Ramos (cell line): Measurements from ENCODE around the gene USP53.
"Not testable (repeated sequence)": the region's sequence is repeated elsewhere in the genome, so short reads cannot be mapped to it uniquely, and the experiment has no call there.

ENCODE experiments used
- in situ Hi-C: fragments of 300-500 bp; cut with MboI; formaldehyde crosslinking; loops from one replicate; pipeline ENCODE4 v1.14.3; 2022; ENCODE audit warnings: low sequenced_read_pairs; ENCODE audit not compliant: unreplicated experiment

USP53 gene

DNA sequence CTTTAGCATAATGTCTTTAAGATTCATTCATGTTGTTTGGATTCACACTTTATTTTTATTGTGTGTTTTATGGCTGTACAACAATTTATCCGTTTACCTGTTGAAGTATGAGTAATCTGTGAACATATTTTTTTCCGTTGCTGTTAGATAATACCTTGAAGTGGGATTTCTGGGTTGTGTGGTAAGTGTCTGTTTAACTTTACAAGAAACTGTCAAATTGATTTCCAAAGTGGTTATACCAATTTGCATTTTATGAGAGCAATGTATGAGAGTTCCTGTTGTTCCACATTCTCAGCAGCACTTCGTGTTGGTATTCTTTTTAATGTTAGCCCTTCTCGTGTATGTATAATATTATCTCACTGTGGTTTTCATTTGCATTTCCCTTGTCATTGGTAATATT lies 53.6 kb downstream of the USP53 start:
- in situ Hi-C loops = no loop called here

- in situ Hi-C loops = no loop called here
Measured at GRCh38 chr4:119268466-119268865, 56.0 kb downstream of the USP53 start.

DNA sequence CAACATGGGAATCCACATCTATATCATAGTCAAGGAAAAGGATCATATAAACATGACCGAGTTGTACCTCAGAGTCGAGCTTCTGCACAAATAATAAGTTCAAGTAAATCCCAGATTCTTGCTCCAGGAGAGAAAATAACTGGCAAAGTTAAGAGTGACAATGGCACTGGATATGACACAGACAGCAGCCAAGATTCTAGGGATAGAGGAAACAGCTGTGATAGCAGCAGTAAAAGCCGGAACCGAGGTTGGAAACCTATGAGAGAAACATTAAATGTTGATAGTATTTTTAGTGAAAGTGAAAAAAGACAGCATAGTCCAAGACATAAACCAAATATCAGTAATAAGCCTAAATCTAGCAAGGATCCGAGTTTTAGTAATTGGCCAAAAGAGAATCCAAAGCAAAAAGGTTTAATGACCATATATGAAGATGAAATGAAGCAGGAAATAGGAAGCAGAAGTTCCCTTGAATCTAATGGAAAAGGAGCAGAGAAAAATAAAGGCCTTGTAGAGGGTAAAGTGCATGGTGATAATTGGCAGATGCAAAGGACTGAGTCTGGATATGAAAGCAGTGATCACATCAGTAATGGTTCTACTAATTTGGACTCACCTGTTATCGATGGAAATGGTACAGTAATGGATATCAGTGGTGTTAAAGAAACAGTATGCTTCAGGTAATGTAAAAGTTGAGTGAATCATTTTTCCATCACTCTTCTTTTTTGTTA lies 59.0 kb downstream of the USP53 start:
- in situ Hi-C loops = no loop called here

DNA sequence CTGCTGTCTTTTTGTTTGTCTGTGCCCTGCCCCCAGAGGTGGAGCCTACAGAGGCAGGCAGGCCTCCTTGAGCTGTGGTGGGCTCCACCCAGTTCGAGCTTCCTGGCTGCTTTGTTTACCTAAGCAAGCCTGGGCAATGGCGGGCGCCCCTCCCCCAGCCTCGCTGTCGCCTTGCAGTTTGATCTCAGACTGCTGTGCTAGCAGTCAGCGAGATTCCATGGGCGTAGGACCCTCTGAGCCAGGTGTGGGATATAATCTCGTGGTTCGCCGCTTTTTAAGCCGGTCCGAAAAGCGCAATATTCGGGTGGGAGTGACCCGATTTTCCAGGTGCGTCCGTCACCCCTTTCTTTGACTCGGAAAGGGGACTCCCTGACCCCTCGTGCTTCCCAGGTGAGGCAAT lies 67.0 kb downstream of the USP53 start:
- in situ Hi-C loops = not testable (repeated sequence)

- in situ Hi-C loops = not testable (repeated sequence)
Measured at GRCh38 chr4:119279945-119280344, 67.4 kb downstream of the USP53 start.

DNA sequence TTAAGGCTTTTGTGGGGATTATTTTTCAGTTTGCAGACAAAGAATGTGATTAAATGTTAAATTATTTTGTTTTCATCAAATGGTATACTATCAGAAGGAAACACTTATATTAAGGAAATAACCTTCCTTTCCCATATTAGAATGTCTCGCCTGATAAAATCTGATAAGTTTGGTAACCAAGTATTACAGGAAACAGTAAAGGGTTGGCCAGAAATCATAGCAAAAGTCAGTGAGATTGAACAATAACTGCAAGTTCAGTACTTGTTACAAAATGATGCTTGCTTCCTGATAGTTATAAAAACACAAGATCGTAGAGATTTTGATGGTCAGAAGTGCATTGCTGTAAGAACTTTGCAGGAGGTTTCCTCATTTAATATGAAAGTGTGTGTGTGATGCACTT lies 68.9 kb downstream of the USP53 start:
- in situ Hi-C loops = no loop called here

DNA sequence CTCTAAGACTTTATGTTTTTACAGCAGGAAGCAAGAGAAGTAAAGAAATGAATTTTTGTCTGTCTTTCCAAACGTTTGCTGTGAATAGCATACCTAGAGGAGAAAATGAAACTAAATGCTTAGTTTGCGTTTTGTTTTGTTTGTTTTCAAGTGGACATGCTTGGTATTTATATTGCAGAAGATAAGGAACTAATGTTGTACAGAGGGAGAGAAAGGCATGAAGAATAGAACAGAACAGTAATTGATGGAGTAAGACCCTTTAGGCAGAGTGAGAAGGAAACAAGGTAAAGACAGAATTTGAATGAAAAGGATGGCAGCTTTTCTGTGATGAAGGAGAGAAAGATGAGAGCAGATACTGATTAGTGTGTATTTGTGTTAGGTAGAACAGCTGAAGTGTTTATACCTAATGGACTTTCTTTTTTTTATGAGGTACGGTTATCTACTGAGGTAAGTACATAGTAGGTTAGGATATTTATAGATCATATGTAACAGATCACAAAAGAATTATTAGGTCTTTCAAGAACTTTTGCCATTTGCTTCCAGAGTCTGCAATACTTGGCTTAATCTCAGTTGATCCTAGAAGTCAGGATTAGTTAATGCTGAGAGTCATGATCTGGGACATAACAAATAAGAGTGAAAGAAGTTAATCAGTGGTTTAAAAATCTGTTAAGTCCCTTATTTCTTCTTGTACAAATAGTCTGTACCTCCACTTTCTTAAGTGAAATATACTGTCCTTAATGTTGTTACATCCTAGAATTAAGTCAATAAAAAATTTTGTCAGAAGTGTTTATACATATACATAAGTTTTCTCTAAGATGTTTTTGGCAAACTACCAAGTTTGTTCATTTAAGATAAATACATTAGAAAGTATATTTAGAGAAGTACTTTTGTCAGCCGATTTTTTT lies 72.6 kb downstream of the USP53 start:
- in situ Hi-C loops = no loop called here

GRCh38 chr4:119286377-119287002 lies 74.0 kb downstream of the USP53 start:
- in situ Hi-C loops = no loop called here

- in situ Hi-C loops = no loop called here
Measured at GRCh38 chr4:119289313-119289712, 76.8 kb downstream of the USP53 start.

GRCh38 chr4:119290598-119290997 lies 78.1 kb downstream of the USP53 start:
- in situ Hi-C loops = loop anchor here (10.0 kb wide), 1 partner anchor 246 kb away; no protein-coding TSS in a partner anchor

DNA sequence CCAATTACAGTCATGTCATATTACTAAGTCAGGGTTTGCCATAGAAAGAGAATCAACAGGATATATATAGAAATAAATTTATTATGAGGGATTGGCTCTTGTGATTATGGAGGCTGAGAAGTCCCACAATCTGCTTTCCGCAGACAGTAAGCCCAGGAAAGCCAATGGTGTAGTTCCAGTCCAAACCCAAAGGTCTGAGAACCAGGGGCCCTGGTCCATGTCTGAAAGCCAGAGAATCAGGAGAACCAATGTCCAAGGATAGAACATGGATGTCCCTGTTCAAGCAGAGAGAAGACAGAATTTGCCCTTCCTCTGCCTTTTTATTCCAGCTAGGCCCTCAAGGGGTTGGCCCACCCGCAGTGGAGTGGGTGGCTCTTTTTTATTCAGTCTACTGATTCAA lies 83.8 kb downstream of the USP53 start:
- in situ Hi-C loops = loop anchor here (10.0 kb wide), 1 partner anchor 252 kb away; no protein-coding TSS in a partner anchor

- in situ Hi-C loops = loop anchor here (10.0 kb wide), 1 partner anchor 253 kb away; no protein-coding TSS in a partner anchor
Measured at GRCh38 chr4:119297795-119298194, 85.3 kb downstream of the USP53 start.

DNA sequence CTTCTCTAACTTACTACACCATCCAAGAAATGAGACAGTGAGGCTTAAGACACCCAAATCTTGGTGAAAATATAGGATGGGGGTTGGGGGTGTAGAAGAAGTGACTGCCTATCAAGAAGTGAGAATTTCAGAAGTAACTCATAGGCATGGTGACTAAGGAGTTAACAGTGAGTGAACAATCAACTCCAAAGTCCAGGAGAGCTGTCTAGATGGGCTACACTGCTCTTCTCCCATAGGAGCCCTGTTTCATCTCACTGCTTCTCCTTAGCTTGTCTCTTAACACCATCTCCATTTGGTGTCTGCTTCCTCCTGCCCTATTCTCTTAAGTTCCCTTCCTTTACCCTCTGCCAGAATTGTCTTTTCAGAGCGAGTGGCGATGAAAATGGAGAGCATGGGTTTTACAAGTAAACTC lies 86.8 kb downstream of the USP53 start:
- in situ Hi-C loops = loop anchor here (10.0 kb wide), 1 partner anchor 254 kb away; no protein-coding TSS in a partner anchor

GRCh38 chr4:119299741-119300100 lies 87.2 kb downstream of the USP53 start:
- in situ Hi-C loops = loop anchor here (10.0 kb wide), 1 partner anchor 255 kb away; no protein-coding TSS in a partner anchor

GRCh38 chr4:119300101-119300978 lies 87.8 kb downstream of the USP53 start:
- in situ Hi-C loops = no loop called here

- in situ Hi-C loops = no loop called here
Measured at GRCh38 chr4:119302073-119302832, 89.7 kb downstream of the USP53 start.

GRCh38 chr4:119303587-119304305 lies 91.2 kb downstream of the USP53 start:
- in situ Hi-C loops = no loop called here

GRCh38 chr4:119304431-119304830 lies 91.9 kb downstream of the USP53 start:
- in situ Hi-C loops = no loop called here
